GM12864 (cell line): ENCODE data around the gene SH3TC1.

ENCODE experiments used
- DNase-seq: peaks from one replicate; pipeline ENCODE4 v3.0.0-alpha.2; 2011; ENCODE audit warnings: low read depth
- H3K4me3 ChIP-seq: 2 replicates; pipeline ENCODE4 v1.5.1; 2011; ENCODE audit warnings: mild to moderate bottlenecking, low read depth, low read length, control low read depth
- TF ChIP-seq, protein P1 (sequence below): IDR thresholded peaks from 2 replicates; pipeline ENCODE4 v1.5.1; 2011; ENCODE audit warnings: low read depth, mild to moderate bottlenecking, moderate library complexity, low read length, control low read depth, inconsistent platforms; ENCODE audit errors: missing control alignments

Gene SH3TC1

DNA sequence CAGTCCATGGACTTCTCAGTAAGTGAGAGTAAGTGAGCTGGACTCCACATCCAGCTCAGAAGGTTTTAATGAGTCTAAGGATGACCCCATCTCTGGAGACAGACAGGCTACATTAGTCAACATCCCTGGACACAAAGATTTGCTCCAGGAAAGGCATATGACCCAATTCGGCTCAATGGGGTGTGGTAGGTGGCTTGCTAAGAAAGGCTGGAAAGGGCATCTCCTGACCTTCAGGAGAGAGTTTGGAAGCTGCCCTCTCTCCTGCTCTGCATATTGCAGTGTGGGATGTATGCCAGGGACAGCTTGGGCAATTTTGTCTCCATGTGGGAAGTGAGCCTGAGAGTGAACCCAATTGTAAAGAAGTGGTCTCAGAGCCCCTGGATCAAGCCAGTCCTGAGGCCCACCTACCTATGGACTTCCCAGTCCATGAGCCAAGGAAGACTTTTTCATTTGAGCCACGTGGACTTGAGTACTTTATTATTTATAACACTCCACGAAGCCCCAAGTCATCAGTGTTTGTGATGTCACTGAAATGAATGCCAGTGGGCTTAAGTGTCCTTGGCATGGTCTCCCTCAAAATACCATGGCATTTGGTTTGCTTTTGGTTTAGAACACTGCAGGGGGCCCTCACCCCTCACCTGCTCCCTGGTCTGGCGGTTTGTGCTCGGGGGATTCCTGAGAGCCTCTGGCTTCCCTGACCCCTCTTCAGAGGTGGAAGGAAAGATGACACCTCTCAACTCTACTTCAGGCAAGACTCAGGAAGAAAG, 30.1 kb upstream of the SH3TC1 start:
- TF ChIP-seq, protein P1, sequence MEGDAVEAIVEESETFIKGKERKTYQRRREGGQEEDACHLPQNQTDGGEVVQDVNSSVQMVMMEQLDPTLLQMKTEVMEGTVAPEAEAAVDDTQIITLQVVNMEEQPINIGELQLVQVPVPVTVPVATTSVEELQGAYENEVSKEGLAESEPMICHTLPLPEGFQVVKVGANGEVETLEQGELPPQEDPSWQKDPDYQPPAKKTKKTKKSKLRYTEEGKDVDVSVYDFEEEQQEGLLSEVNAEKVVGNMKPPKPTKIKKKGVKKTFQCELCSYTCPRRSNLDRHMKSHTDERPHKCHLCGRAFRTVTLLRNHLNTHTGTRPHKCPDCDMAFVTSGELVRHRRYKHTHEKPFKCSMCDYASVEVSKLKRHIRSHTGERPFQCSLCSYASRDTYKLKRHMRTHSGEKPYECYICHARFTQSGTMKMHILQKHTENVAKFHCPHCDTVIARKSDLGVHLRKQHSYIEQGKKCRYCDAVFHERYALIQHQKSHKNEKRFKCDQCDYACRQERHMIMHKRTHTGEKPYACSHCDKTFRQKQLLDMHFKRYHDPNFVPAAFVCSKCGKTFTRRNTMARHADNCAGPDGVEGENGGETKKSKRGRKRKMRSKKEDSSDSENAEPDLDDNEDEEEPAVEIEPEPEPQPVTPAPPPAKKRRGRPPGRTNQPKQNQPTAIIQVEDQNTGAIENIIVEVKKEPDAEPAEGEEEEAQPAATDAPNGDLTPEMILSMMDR = no peak
- DNase-seq = no peak
- no peak overlapping the region for H3K4me3 ChIP-seq

DNA sequence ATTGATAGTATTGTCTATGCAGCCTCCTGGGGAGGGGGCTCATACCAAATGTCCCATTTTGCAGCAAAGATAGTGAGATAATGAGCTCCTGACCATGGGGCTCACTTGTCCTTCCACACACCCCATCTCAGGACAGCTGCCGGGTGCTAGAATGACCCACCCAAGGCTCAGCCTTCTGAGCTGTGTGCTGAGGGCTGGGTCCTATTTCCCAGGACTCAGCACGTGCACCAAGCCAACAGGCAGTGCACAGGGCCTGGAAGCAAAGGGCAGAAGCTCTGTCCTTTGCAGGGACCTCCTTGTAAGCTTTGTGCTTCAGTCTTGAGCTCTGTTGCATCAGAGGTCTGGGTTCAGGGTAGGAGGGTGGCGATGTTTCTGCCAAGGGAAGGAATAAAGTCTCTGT, 29.3 kb upstream of the SH3TC1 start:
- DNase-seq = no peak
- TF ChIP-seq, protein P1 = no peak
- H3K4me3 ChIP-seq = no peak overlapping the region

DNA sequence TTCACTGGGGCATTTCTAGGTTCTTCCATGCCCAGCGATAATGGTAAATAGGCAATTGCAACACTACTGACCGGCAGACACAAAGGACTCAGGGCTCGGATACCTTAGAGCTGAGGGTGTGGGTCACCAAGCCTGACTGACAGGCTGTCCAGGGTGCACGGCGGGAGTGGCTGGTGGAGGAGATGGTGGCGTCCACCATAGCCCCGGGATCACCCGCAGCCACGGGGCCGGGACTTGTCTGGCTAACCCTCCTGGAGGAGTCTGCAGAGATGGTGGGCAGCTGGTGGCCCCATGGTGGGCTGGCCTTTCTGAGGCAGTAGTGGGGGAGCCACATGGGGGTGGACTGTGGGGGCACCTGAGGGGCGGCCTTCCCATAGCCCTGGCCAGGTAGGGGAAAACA, 28.7 kb upstream of the SH3TC1 start:
- no peak overlapping the region for H3K4me3 ChIP-seq
- no peak for DNase-seq
- TF ChIP-seq, protein P1 = no peak

DNA sequence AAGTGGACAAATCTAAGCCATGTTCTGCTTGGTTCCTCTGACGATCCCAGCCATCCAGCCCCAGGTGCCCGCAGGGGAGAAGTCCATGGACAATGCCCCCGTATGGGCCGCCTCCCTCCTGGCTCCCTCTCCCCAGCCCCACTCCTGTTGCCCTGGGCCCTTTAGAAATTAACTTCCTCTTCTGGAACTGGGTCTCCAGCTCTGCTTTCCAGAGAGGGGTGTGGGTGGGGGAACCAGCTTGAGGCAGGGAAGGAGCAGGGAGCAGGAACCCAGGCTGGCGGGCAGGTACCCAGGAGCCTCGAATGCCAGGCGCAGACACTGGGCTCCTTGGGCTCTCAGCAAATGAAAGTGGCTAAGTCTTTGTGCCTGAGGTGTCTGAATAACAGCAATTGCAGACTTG, 27.8 kb upstream of the SH3TC1 start:
- TF ChIP-seq, protein P1 = no peak

DNA sequence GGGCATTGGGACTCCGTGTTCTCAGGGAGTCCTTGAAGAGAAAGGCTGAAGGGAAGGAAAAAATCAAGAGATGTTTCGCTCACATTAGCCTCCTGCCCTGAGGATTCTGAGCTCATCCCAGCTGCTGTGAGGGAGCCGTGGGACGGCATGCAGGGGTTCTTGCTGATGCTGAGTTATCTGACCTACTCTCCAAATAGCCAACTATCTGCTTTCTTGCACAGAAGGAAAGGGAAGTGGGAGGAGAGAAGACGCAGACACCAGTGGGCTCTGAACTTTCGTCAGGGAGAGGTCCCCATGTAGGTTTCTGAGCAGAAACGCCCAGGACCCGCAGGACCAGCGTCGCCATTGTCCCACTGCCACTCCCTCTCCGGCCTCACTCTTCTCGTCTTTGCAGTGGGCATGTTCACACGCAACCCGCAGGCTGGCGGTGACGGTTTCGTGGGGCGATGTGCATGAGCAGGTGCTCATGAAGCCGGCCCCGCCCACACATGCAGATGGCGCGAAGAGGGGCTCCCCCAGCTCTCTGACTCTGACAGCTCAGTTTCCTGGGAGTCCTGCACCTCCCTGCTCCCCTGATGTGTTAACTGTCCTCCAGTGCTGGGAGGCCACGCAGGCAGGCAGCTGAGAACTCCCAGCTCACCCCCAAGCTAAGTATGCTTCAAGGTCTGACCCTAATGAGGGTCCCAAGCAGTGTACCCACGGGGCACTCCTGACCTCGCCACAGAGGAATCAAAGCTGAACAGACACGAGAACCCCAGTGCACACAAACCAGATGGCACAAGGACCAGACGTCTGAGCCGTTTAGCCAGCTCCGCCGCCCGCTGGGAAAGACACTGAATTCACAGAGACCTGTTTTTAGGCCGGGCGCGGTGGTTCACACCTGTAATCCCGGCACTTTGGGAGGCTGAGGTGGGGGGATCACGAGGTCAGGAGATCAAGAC, 26.8 kb upstream of the SH3TC1 start:
- TF ChIP-seq, protein P1 = no peak
- peak overlapping the region; percentile 17; the same call in 1 of the 2 replicates for H3K4me3 ChIP-seq
- DNase-seq = peak; percentile 49

More for the DNA sequence above, 27.8 kb upstream of the SH3TC1 start:
- DNase-seq = no peak
- H3K4me3 ChIP-seq = no peak overlapping the region

DNA sequence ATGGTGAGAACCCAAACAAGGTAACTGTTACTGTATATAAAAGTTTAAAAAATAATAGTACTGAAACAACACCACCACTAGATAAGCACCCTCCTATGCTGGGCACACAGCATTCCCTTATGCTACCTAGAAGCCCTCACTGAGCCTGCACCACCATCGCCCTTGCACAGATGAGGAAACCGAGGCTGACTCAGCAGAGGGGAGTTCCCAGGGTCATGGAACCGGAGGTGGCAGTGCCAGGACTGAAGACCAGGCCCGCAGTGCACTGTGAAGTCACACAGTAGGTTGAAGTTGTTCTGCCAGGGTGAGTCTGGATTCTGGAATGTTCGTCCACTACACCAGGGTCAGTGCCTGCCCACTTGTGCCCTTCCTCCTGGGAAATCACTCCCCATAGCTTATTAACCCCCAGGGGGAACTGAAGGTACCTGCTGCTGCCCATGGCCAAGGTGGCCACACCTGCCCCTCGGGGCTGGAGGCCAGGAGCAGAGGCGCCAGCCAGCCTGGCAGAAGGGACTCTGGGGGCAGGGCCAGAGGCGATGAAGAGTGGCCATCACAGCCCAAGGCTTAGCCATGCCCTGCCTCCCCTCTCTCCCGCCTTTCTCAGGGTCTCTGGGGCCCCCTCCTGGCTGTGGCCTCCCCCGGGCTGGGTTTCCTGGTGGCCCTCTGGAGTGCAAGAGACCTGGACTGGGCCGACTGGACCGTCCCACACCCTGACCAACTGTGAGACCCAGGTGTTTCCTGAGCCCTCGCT, 25.4 kb upstream of the SH3TC1 start:
- no peak overlapping the region for H3K4me3 ChIP-seq

More for the DNA sequence above, 25.4 kb upstream of the SH3TC1 start:
- no peak for DNase-seq
- TF ChIP-seq, protein P1 = no peak
